Right cardiac atrium (tissue), 5 donors: ENCODE measurements around the gene CYSTM1. TPM values are rescaled to one million over a fixed set of nuclear protein-coding genes. Genes with fewer than 3 reads are reported as not detected.
"Not testable (repeated sequence)": the region's sequence is repeated elsewhere in the genome, so short reads cannot be mapped to it uniquely, and the experiment has no call there.

Experiments used
- ATAC-seq, 2 donors: fragments of 200-7000 bp; cut with Tn5 transposase; one replicate each; pipeline versions ENCODE4 v1.8.0 to v1.9.1; 2020; ENCODE audit warnings: moderate library complexity in 2 of 2, mild to moderate bottlenecking in 1 of 2
- DNase-seq, 3 donors: peaks; one replicate each; pipeline ENCODE4 v3.0.0-alpha.2; 2020
- H3K27ac ChIP-seq: one replicate; pipeline ENCODE4 v1.5.1; 2013; ENCODE audit warnings: mild to moderate bottlenecking, low read length, control low read depth, moderate library complexity
- H3K27me3 ChIP-seq: one replicate; pipeline ENCODE4 v1.6.1; 2013; ENCODE audit not compliant: control insufficient read depth, insufficient read depth
- H3K4me1 ChIP-seq: one replicate; pipeline ENCODE4 v1.6.1; 2013; ENCODE audit warnings: low read length; ENCODE audit not compliant: control insufficient read depth, insufficient read depth
- H3K4me3 ChIP-seq: one replicate; pipeline ENCODE4 v1.5.1; 2013; ENCODE audit warnings: low read length, control low read depth
- H3K9me3 ChIP-seq: one replicate; pipeline ENCODE4 v1.6.1; 2013; ENCODE audit warnings: low read length; ENCODE audit not compliant: control insufficient read depth
- WGBS: extraction: QIAGEN DNeasy Blood & Tissue Kit; methylation state at CpG from one replicate; pipeline ENCODE4 v1.1.7; 2013; 5-methylcytosine and 5-hydroxymethylcytosine counted together
- intact Hi-C, 4 donors: fragments of 100-400 bp; cut with DNase I; formaldehyde crosslinking; loops; one replicate each; pipeline versions ENCODE4 v1.11.0 to v1.14.0; 2022 to 2023
- polyA plus RNA-seq: library from polyadenylated mRNA; stranded (reverse); fragments of 200-250 nt; gene quantifications from one replicate; pipeline ENCODE4 v1.2.3, GENCODE V29; 2013
- total RNA-seq, 4 donors: library from RNA; stranded (reverse); fragmentation: NEBNext Ultra II Directional; extraction: Animal tissue kit (Norgen Biotek cat#: 25700); gene quantifications; one replicate each; pipeline ENCODE4 v1.2.1, GENCODE V29; 2021
- donor health status: healthy with polysubstance abuse.
- donor health status: DM: no; HTN: yes; CAD: no.
- donor health status: DM: no; HTN: no; CAD: no.
- donor health status: DM: no; HTN: yes; CAD: no; lungs with severe emphysema.
- donor health status: DM: yes; HTN: yes; CAD: no.

The CYSTM1 gene
- total and polyA plus RNA-seq, 5 donors = 47.8 to 77.4 (median 53.8) TPM

- Histone ChIP-seq H3K9me3 (no peaks in the 10 kb centered on the region), H3K4me1 (no peaks in the 10 kb centered on the region), H3K4me3 (no peak overlapping the region), H3K27ac (no peak overlapping the region), H3K27me3 (no peaks in the 10 kb centered on the region)
- DNase-seq = no peak
- WGBS = 94% methylated on average over 5 of the region's 5 CpGs
- ATAC-seq = no peak
- intact Hi-C loops = no loop called here
These were observed 17.9 kb downstream of the CYSTM1 start for GRCh38 chr5:140192715-140193430.

- H3K27ac ChIP-seq = no peak overlapping the region
- peaks cover 2% of the 10 kb centered on the region for H3K4me1 ChIP-seq
- no peak for DNase-seq
- no peaks in the 10 kb centered on the region for H3K27me3 ChIP-seq
- no peaks in the 10 kb centered on the region for H3K9me3 ChIP-seq
- 38% methylated on average over 2 of the region's 2 CpGs for WGBS
- no peak overlapping the region for H3K4me3 ChIP-seq
- intact Hi-C loops = no loop called here
- no peak for ATAC-seq
These were observed 19.7 kb downstream of the CYSTM1 start for GRCh38 chr5:140194662-140195061.

- H3K4me3 ChIP-seq = no peak overlapping the region
- ATAC-seq (peak; percentile 24 to 77), DNase-seq (no peak)
- peaks cover 2% of the 10 kb centered on the region for H3K4me1 ChIP-seq
- no peaks in the 10 kb centered on the region for H3K9me3 ChIP-seq
- H3K27me3 ChIP-seq = no peaks in the 10 kb centered on the region
- no peak overlapping the region for H3K27ac ChIP-seq
- intact Hi-C loops = no loop called here
- WGBS = 39% methylated on average over 2 of the region's 2 CpGs
These were observed 21.3 kb downstream of the CYSTM1 start for GRCh38 chr5:140196115-140196814.

GRCh38 chr5:140197023-140197422 is 22.0 kb downstream of the CYSTM1 start:
- peaks cover 2% of the 10 kb centered on the region for H3K4me1 ChIP-seq
- DNase-seq (no peak), ATAC-seq (no peak)
- no peaks in the 10 kb centered on the region for H3K9me3 ChIP-seq
- no peaks in the 10 kb centered on the region for H3K27me3 ChIP-seq
- 92% methylated on average over 2 of the region's 2 CpGs for WGBS
- no peak overlapping the region for H3K4me3 ChIP-seq
- intact Hi-C loops = no loop called here
- H3K27ac ChIP-seq = no peak overlapping the region

- H3K4me1 ChIP-seq, H3K27ac ChIP-seq, H3K9me3 ChIP-seq, H3K27me3 ChIP-seq, DNase-seq, ATAC-seq, intact Hi-C loops, H3K4me3 ChIP-seq: not testable (repeated sequence)
- 90% methylated on average over 1 of the region's 1 CpG for WGBS
These were observed 23.9 kb downstream of the CYSTM1 start for GRCh38 chr5:140198915-140199314.

- no peak overlapping the region for H3K4me3 ChIP-seq
- intact Hi-C loops = no loop called here
- no peak for ATAC-seq
- H3K27me3 ChIP-seq = no peaks in the 10 kb centered on the region
- 85% methylated on average over 4 of the region's 4 CpGs for WGBS
- H3K4me1 ChIP-seq = peaks cover 8% of the 10 kb centered on the region
- no peaks in the 10 kb centered on the region for H3K9me3 ChIP-seq
- no peak overlapping the region for H3K27ac ChIP-seq
- DNase-seq = no peak
These were observed 27.1 kb downstream of the CYSTM1 start for GRCh38 chr5:140202078-140202477.

- no peaks in the 10 kb centered on the region for H3K27me3 ChIP-seq
- no peak overlapping the region for H3K4me3 ChIP-seq
- no peaks in the 10 kb centered on the region for H3K9me3 ChIP-seq
- 54% methylated on average over 2 of the region's 2 CpGs for WGBS
- intact Hi-C loops = no loop called here
- peaks cover 8% of the 10 kb centered on the region for H3K4me1 ChIP-seq
- H3K27ac ChIP-seq = no peak overlapping the region
- DNase-seq (no peak), ATAC-seq (no peak)
These were observed 27.6 kb downstream of the CYSTM1 start for GRCh38 chr5:140202610-140203009.

- no peaks in the 10 kb centered on the region for H3K9me3 ChIP-seq
- H3K27ac ChIP-seq = no peak overlapping the region
- no peak overlapping the region for H3K4me3 ChIP-seq
- no peaks in the 10 kb centered on the region for H3K27me3 ChIP-seq
- 45% methylated on average over 2 of the region's 2 CpGs for WGBS
- intact Hi-C loops = no loop called here
- no peak for DNase-seq
- peak; percentile 34 to 45 for ATAC-seq
- peaks cover 7% of the 10 kb centered on the region for H3K4me1 ChIP-seq
These were observed 30.2 kb downstream of the CYSTM1 start for GRCh38 chr5:140205216-140205615.

- Histone ChIP-seq H3K27me3 (no peaks in the 10 kb centered on the region), H3K4me1 (peaks cover 7% of the 10 kb centered on the region), H3K4me3 (no peak overlapping the region), H3K9me3 (no peaks in the 10 kb centered on the region), H3K27ac (peak overlapping the region; percentile 9)
- WGBS = 88% methylated on average over 4 of the region's 4 CpGs
- ATAC-seq (peak in 1 of 2 donors; percentile 24), DNase-seq (no peak)
- intact Hi-C loops = no loop called here
These were observed 31.0 kb downstream of the CYSTM1 start for GRCh38 chr5:140205952-140206351.

- Histone ChIP-seq H3K27me3 (no peaks in the 10 kb centered on the region), H3K27ac (no peak overlapping the region), H3K4me1 (peaks cover 7% of the 10 kb centered on the region), H3K4me3 (no peak overlapping the region), H3K9me3 (no peaks in the 10 kb centered on the region)
- 52% methylated on average over 2 of the region's 2 CpGs for WGBS
- DNase-seq (no peak), ATAC-seq (no peak)
- intact Hi-C loops = no loop called here
These were observed 32.4 kb downstream of the CYSTM1 start for GRCh38 chr5:140207250-140207964.

- ATAC-seq = no peak
- Histone ChIP-seq H3K4me1 (peaks cover 7% of the 10 kb centered on the region), H3K4me3 (no peak overlapping the region), H3K27ac (no peak overlapping the region), H3K27me3 (no peaks in the 10 kb centered on the region), H3K9me3 (no peaks in the 10 kb centered on the region)
- DNase-seq = no peak
- intact Hi-C loops = no loop called here
These were observed 33.1 kb downstream of the CYSTM1 start for GRCh38 chr5:140208065-140208464.
